ENCODE measurements around the gene SMIM11.

SMIM11 gene

DNA sequence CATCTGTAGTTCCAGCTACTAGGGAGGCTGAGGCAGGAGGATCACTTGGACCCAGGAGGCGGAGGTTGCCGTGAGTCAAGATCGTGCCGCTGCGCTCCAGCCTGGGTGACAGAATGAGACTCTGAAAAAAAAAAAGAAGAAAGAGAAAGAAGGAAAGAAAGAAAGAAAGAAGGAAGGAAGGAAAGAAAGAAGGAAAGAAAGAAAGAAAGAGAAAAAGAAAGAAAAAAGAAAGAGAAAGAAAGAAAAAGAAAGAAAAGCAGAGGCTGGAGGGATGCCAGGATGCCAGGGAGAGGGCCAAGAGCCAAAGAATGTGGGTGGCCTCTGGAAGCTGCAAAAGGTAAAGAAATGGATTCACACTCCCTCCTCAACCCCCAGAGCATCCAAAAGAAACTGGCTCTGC, 19.7 kb upstream of the SMIM11 start:
- H3K4me3 ChIP-seq (ENCODE audit: low read length), result no peak overlapping the region
- H3K27ac ChIP-seq (ENCODE audit: low read depth, low read length), result no peak overlapping the region
- no peaks in the 10 kb centered on the region for H3K4me1 ChIP-seq (ENCODE audit: insufficient read depth, low read length)
- 97% methylated on average over 5 of the region's 5 CpGs for WGBS
- no peak overlapping the region for H3K9ac ChIP-seq (ENCODE audit: low read depth, low read length)
- no peaks in the 10 kb centered on the region for H3K27me3 ChIP-seq (ENCODE audit: insufficient read depth, low read length)
- peaks cover 6% of the 10 kb centered on the region; the same call in 1 of the 2 replicates for H3K9me3 ChIP-seq (ENCODE audit: insufficient read depth, low read depth, low read length)
- H3K36me3 ChIP-seq (ENCODE audit: insufficient read depth, low read length), result no peaks in the 10 kb centered on the region

DNA sequence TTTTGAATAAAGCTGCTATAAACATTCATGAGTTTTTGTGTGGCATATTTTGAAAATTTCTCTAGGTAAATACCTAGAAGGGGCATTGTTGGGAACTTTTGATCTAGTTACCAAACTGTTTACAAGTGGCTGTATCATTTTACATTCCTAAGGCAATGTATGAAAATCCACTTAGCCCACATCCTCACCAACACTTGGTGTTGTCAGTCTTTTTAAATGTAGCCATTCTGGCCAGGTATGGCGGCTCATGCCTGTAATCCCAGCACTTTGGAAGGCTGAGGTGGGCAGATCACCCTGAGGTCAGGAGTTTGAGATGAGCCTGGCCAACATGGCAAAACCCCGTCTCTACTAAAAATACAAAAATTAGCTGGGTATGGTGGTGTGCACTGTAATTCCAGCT, 17.4 kb upstream of the SMIM11 start:
- no peak overlapping the region for H3K4me3 ChIP-seq (ENCODE audit: low read length)
- H3K27me3 ChIP-seq (ENCODE audit: insufficient read depth, low read length), result no peaks in the 10 kb centered on the region
- no peak overlapping the region for H3K9ac ChIP-seq (ENCODE audit: low read depth, low read length)
- WGBS, result 77% methylated on average over 2 of the region's 2 CpGs
- H3K27ac ChIP-seq (ENCODE audit: low read depth, low read length), result no peak overlapping the region
- H3K9me3 ChIP-seq (ENCODE audit: insufficient read depth, low read depth, low read length), result peaks cover 6% of the 10 kb centered on the region; the same call in 1 of the 2 replicates
- no peaks in the 10 kb centered on the region for H3K36me3 ChIP-seq (ENCODE audit: insufficient read depth, low read length)
- H3K4me1 ChIP-seq (ENCODE audit: insufficient read depth, low read length), result no peaks in the 10 kb centered on the region

DNA sequence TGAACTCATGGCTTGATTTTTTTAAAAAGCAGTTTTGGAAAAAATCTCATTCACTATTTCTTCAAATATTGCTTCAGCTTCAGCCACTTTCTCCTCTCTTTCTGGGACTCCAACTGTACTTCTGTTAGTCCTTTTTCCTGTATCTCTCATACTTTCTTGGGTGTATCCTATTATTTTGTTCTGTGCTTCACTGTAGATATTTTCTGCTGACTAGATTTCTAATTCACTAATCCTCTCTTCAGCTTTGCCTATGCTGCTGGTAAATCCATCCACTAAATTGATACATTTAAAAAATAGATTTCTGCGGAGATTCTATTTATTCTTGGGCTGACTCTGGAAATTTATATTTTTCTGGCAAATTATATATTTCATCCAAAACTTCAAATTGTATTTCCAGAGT, 16.4 kb upstream of the SMIM11 start:
- WGBS, result no CpG with 5 or more reads among the region's 1 CpG

DNA sequence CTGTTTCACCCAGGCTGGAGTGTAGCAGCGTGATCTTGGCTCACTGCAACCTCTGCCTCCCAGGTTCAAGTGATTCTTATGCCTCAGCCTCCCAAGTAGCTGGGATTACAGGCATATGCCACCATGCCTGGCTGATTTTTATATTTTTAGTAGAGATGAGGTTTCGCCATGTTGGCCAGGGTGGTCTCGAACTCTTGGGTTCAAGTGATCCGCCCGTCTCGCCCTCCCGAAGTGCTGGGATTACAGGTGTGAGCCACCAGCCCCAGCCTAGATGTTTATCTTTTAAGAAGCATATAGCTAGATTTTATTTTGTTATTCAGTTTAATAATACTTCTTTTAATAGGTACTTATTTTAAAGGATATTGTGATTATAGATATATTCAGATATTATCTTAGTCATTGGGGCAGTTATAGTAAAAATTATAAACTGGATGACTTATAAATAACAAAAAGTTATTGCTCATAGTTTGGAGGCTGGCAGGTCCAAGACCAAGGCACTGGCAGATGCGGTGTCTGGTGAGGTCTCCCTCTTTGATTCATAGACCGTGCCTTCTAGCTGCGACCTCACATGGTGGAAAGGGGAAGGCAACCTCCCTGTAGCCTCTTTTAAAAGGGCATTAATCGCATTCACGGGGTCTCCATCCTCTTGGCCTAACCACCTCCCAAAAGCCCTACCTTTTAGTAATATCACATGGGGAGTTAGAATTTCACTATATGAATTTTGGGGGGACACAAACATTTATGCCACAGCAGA, 14.6 kb upstream of the SMIM11 start:
- Histone ChIP-seq H3K9me3 (ENCODE audit: insufficient read depth, low read depth, low read length) (peaks cover 6% of the 10 kb centered on the region; the same call in 1 of the 2 replicates), H3K9ac (ENCODE audit: low read depth, low read length) (no peak overlapping the region), H3K36me3 (ENCODE audit: insufficient read depth, low read length) (no peaks in the 10 kb centered on the region), H3K27me3 (ENCODE audit: insufficient read depth, low read length) (no peaks in the 10 kb centered on the region), H3K4me3 (ENCODE audit: low read length) (no peak overlapping the region), H3K4me1 (ENCODE audit: insufficient read depth, low read length) (no peaks in the 10 kb centered on the region), H3K27ac (ENCODE audit: low read depth, low read length) (no peak overlapping the region)
- 97% methylated on average over 12 of the region's 12 CpGs for WGBS

More for the DNA sequence above, 16.4 kb upstream of the SMIM11 start:
- no peak overlapping the region for H3K4me3 ChIP-seq (ENCODE audit: low read length)
- H3K9ac ChIP-seq (ENCODE audit: low read depth, low read length), result no peak overlapping the region
- peaks cover 6% of the 10 kb centered on the region; the same call in 1 of the 2 replicates for H3K9me3 ChIP-seq (ENCODE audit: insufficient read depth, low read depth, low read length)
- no peak overlapping the region for H3K27ac ChIP-seq (ENCODE audit: low read depth, low read length)
- H3K4me1 ChIP-seq (ENCODE audit: insufficient read depth, low read length), result no peaks in the 10 kb centered on the region
- H3K36me3 ChIP-seq (ENCODE audit: insufficient read depth, low read length), result no peaks in the 10 kb centered on the region
- no peaks in the 10 kb centered on the region for H3K27me3 ChIP-seq (ENCODE audit: insufficient read depth, low read length)

- no peak overlapping the region for H3K9ac ChIP-seq (ENCODE audit: low read depth, low read length)
- peaks cover 6% of the 10 kb centered on the region; the same call in 1 of the 2 replicates for H3K9me3 ChIP-seq (ENCODE audit: insufficient read depth, low read depth, low read length)
- H3K27me3 ChIP-seq (ENCODE audit: insufficient read depth, low read length), result no peaks in the 10 kb centered on the region
- no peaks in the 10 kb centered on the region for H3K36me3 ChIP-seq (ENCODE audit: insufficient read depth, low read length)
- no peak overlapping the region for H3K27ac ChIP-seq (ENCODE audit: low read depth, low read length)
- H3K4me1 ChIP-seq (ENCODE audit: insufficient read depth, low read length), result peaks cover 2% of the 10 kb centered on the region; the same call in 1 of the 2 replicates
- WGBS, result 45% methylated on average over 2 of the region's 3 CpGs
- no peak overlapping the region for H3K4me3 ChIP-seq (ENCODE audit: low read length)
Measured at GRCh38 chr21:34362136-34362444, 13.2 kb upstream of the SMIM11 start.

GRCh38 chr21:34362670-34363069, 12.6 kb upstream of the SMIM11 start:
- Histone ChIP-seq H3K27me3 (ENCODE audit: insufficient read depth, low read length) (no peaks in the 10 kb centered on the region), H3K9ac (ENCODE audit: low read depth, low read length) (no peak overlapping the region), H3K9me3 (ENCODE audit: insufficient read depth, low read depth, low read length) (peaks cover 6% of the 10 kb centered on the region; the same call in 1 of the 2 replicates), H3K27ac (ENCODE audit: low read depth, low read length) (no peak overlapping the region), H3K4me3 (ENCODE audit: low read length) (no peak overlapping the region), H3K4me1 (ENCODE audit: insufficient read depth, low read length) (peaks cover 6% of the 10 kb centered on the region; the same call in 1 of the 2 replicates), H3K36me3 (ENCODE audit: insufficient read depth, low read length) (no peaks in the 10 kb centered on the region)
- WGBS, result 94% methylated on average over 3 of the region's 3 CpGs

DNA sequence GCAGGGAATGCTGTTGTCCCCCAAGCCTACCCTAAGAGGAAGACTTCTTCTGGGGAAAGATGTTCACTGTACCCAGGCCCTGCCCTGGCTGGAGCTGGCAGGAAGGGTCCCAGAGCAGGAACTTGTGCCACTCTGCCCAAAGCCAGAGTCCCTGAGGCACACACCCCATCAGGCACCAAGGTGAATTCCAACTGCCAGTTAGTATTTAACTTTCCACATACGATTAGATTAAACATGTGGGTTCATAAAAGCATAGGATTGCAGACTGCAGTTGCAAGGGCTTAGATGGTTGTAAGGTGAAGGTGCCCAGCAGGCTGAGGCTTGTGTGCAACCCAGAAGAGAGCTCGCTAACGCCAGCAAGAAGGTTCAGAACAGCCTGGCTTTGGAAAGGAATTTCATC, 11.6 kb upstream of the SMIM11 start, which contains the start of gene KCNE2:
TSS of gene KCNE2 (plus strand) at position 274 of the 400 bp plus-strand sequence. CDS start 6,473 bp downstream, outside the sequence.
- Histone ChIP-seq H3K4me1 (ENCODE audit: insufficient read depth, low read length) (peaks cover 8% of the 10 kb centered on the region; the same call in 1 of the 2 replicates), H3K4me3 (ENCODE audit: low read length) (no peak within 1 kb of the TSS), H3K27ac (ENCODE audit: low read depth, low read length) (no peak within 1 kb of the TSS), H3K9ac (ENCODE audit: low read depth, low read length) (no peak within 1 kb of the TSS), H3K36me3 (ENCODE audit: insufficient read depth, low read length) (no peaks in the 10 kb centered on the region), H3K9me3 (ENCODE audit: insufficient read depth, low read depth, low read length) (peaks cover 2% of the 10 kb centered on the region; the same call in 1 of the 2 replicates), H3K27me3 (ENCODE audit: insufficient read depth, low read length) (no peaks in the 10 kb centered on the region)
- 94% methylated on average over 3 of the region's 3 CpGs for WGBS

GRCh38 chr21:34364921-34365320, 10.4 kb upstream of the SMIM11 start:
- no peak overlapping the region for H3K4me3 ChIP-seq (ENCODE audit: low read length)

GRCh38 chr21:34365809-34366208, 9.5 kb upstream of the SMIM11 start:
- Histone ChIP-seq H3K4me1 (ENCODE audit: insufficient read depth, low read length) (peaks cover 8% of the 10 kb centered on the region; the same call in 1 of the 2 replicates), H3K36me3 (ENCODE audit: insufficient read depth, low read length) (no peaks in the 10 kb centered on the region), H3K27ac (ENCODE audit: low read depth, low read length) (no peak overlapping the region), H3K4me3 (ENCODE audit: low read length) (no peak overlapping the region), H3K9me3 (ENCODE audit: insufficient read depth, low read depth, low read length) (no peaks in the 10 kb centered on the region), H3K9ac (ENCODE audit: low read depth, low read length) (no peak overlapping the region), H3K27me3 (ENCODE audit: insufficient read depth, low read length) (no peaks in the 10 kb centered on the region)
- WGBS, result 82% methylated on average over 6 of the region's 6 CpGs

More at GRCh38 chr21:34364921-34365320, 10.4 kb upstream of the SMIM11 start:
- Histone ChIP-seq H3K27me3 (ENCODE audit: insufficient read depth, low read length) (no peaks in the 10 kb centered on the region), H3K36me3 (ENCODE audit: insufficient read depth, low read length) (no peaks in the 10 kb centered on the region), H3K4me1 (ENCODE audit: insufficient read depth, low read length) (peaks cover 8% of the 10 kb centered on the region; the same call in 1 of the 2 replicates), H3K9me3 (ENCODE audit: insufficient read depth, low read depth, low read length) (no peaks in the 10 kb centered on the region), H3K9ac (ENCODE audit: low read depth, low read length) (no peak overlapping the region), H3K27ac (ENCODE audit: low read depth, low read length) (no peak overlapping the region)

- H3K36me3 ChIP-seq (ENCODE audit: insufficient read depth, low read length), result no peaks in the 10 kb centered on the region
- H3K4me1 ChIP-seq (ENCODE audit: insufficient read depth, low read length), result peaks cover 10% of the 10 kb centered on the region
- H3K4me3 ChIP-seq (ENCODE audit: low read length), result no peak overlapping the region
- H3K27me3 ChIP-seq (ENCODE audit: insufficient read depth, low read length), result no peaks in the 10 kb centered on the region
- no peaks in the 10 kb centered on the region for H3K9me3 ChIP-seq (ENCODE audit: insufficient read depth, low read depth, low read length)
- H3K27ac ChIP-seq (ENCODE audit: low read depth, low read length), result no peak overlapping the region
- H3K9ac ChIP-seq (ENCODE audit: low read depth, low read length), result no peak overlapping the region
- 66% methylated on average over 3 of the region's 3 CpGs for WGBS
Measured at GRCh38 chr21:34367320-34367935, 7.9 kb upstream of the SMIM11 start.

DNA sequence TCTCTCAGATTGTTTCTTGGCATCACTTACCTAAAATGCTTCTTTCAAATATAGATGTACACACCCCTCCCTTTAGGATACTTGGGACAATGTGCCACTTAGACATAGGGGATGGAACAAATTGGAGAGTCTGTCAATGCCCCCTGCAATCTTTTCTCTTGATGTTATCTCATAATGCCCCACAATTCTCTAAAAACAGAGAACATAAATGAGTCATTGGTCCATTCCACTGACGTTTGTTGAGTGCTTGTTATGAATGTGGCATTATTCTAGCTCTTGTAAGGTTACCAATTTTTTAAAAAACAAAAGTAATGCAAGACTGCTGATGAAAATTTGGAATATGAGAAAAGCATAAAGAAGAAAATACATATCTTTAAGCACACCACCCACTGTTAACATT, 5.6 kb upstream of the SMIM11 start:
- WGBS, result no CpG with 5 or more reads among the region's 1 CpG
- Histone ChIP-seq H3K4me1 (ENCODE audit: insufficient read depth, low read length) (peaks cover 15% of the 10 kb centered on the region), H3K4me3 (ENCODE audit: low read length) (no peak overlapping the region), H3K36me3 (ENCODE audit: insufficient read depth, low read length) (no peaks in the 10 kb centered on the region), H3K27ac (ENCODE audit: low read depth, low read length) (no peak overlapping the region), H3K9ac (ENCODE audit: low read depth, low read length) (no peak overlapping the region), H3K27me3 (ENCODE audit: insufficient read depth, low read length) (no peaks in the 10 kb centered on the region), H3K9me3 (ENCODE audit: insufficient read depth, low read depth, low read length) (no peaks in the 10 kb centered on the region)

Measured in HUES64 (cell line).